ENCODE results near the gene SLX4IP. TPM values are rescaled to one million over a fixed set of nuclear protein-coding genes. Genes with fewer than 3 reads are reported as not detected.

Gene SLX4IP
- total RNA-seq, 4 donors from 2014 or later, result 4.8 to 7.2 (median 5.7) TPM

GRCh38 chr20:10419550-10420133 is 15.5 kb upstream of the SLX4IP start:
- Histone ChIP-seq H3K27ac (no peak overlapping the region), H3K27me3 (no peaks in the 10 kb centered on the region), H3K36me3 (peaks cover 4% of the 10 kb centered on the region), H3K4me1 (peaks cover 7% of the 10 kb centered on the region), H3K9me3 (no peaks in the 10 kb centered on the region), H3K4me3 (no peak overlapping the region)
- no peak for DNase-seq (ENCODE audit: low spot score in 2 of 2)
- TF ChIP-seq POLR2A (IDR thresholded peaks at IDR 0.05) (no peak), EP300 (IDR thresholded peaks at IDR 0.05) (no peak), CTCF (IDR thresholded peaks at IDR 0.05) (no peak), POLR2AphosphoS5 (IDR thresholded peaks at IDR 0.05) (no peak)
- WGBS, result 83% methylated on average over 5 of the region's 5 CpGs

GRCh38 chr20:10423735-10424134 is 11.4 kb upstream of the SLX4IP start:
- no peak overlapping the region for H3K4me3 ChIP-seq
- WGBS, result 87% methylated on average over 2 of the region's 2 CpGs
- H3K36me3 ChIP-seq, result peaks cover 4% of the 10 kb centered on the region
- H3K4me1 ChIP-seq, result no peaks in the 10 kb centered on the region
- no peaks in the 10 kb centered on the region for H3K27me3 ChIP-seq
- DNase-seq (ENCODE audit: low spot score in 2 of 2), result no peak
- H3K27ac ChIP-seq, result no peak overlapping the region
- no peaks in the 10 kb centered on the region for H3K9me3 ChIP-seq
- no peak for TF ChIP-seq EP300 (IDR thresholded peaks at IDR 0.05)
- no peak for TF ChIP-seq POLR2AphosphoS5 (IDR thresholded peaks at IDR 0.05)
- TF ChIP-seq POLR2A (IDR thresholded peaks at IDR 0.05), result no peak
- no peak for TF ChIP-seq CTCF (IDR thresholded peaks at IDR 0.05)

GRCh38 chr20:10427060-10427692 is 7.9 kb upstream of the SLX4IP start:
- Histone ChIP-seq H3K36me3 (no peaks in the 10 kb centered on the region), H3K27me3 (no peaks in the 10 kb centered on the region), H3K4me3 (no peak overlapping the region), H3K27ac (no peak overlapping the region), H3K9me3 (no peaks in the 10 kb centered on the region), H3K4me1 (peaks cover 18% of the 10 kb centered on the region)
- no peak for DNase-seq (ENCODE audit: low spot score in 2 of 2)
- TF ChIP-seq EP300 (IDR thresholded peaks at IDR 0.05) (no peak), CTCF (IDR thresholded peaks at IDR 0.05) (peak; percentile 23 to 66), POLR2AphosphoS5 (IDR thresholded peaks at IDR 0.05) (no peak), POLR2A (IDR thresholded peaks at IDR 0.05) (no peak)
- 31% methylated on average over 3 of the region's 3 CpGs for WGBS

DNA sequence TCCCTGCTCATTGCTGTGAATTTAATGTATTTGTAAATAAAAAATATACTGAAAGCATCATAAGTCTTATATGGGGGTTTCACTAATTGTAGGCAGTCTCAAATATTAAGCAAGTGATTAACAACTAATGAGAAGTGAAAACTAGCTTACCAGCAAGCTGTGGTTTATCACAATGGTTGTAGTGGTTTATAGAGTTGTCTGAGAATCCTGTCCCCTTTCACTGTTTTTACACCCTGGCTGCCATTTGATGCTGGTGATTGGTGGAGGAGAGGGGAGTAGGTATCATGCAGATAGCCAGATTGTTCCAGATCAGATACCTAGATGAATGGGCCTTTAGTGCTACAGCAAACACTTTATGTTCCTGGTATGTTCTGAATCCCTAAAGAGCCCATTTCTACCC is 7.1 kb upstream of the SLX4IP start:
- Histone ChIP-seq H3K4me1 (peaks cover 25% of the 10 kb centered on the region), H3K27me3 (no peaks in the 10 kb centered on the region), H3K27ac (no peak overlapping the region), H3K36me3 (no peaks in the 10 kb centered on the region), H3K4me3 (no peak overlapping the region), H3K9me3 (no peaks in the 10 kb centered on the region)
- TF ChIP-seq POLR2A (IDR thresholded peaks at IDR 0.05) (no peak), POLR2AphosphoS5 (IDR thresholded peaks at IDR 0.05) (no peak), CTCF (IDR thresholded peaks at IDR 0.05) (no peak), EP300 (IDR thresholded peaks at IDR 0.05) (no peak)
- DNase-seq (ENCODE audit: low spot score in 2 of 2), result no peak

DNA sequence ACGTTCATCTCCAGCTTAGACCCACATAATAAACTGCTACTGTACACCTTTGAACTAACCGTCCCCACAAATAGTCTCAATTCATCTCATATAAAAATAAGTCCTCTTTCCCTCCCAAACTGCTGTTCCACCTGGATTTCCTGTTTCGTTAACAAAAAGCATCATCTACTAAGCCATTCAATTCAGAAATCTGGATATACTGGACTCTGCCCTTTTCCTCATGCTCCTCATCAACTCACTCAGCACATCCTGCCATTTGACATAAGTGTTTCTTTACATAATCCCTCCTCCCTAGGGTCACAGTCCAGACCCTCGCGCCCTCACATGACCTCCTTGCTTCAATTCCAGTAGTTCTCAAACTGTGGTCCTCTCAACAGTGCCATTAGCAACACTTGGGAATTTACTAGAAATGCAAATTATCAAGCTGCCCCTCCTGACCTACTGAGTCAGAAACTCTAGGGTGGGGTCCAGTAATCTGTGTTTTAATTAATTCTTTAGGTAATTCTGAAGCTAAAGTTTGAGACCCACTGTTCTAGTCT is 5.6 kb upstream of the SLX4IP start:
- DNase-seq (ENCODE audit: low spot score in 2 of 2), result no peak
- no peaks in the 10 kb centered on the region for H3K36me3 ChIP-seq
- H3K4me1 ChIP-seq, result peaks cover 31% of the 10 kb centered on the region
- no peaks in the 10 kb centered on the region for H3K27me3 ChIP-seq
- H3K9me3 ChIP-seq, result no peaks in the 10 kb centered on the region
- H3K27ac ChIP-seq, result no peak overlapping the region
- H3K4me3 ChIP-seq, result no peak overlapping the region
- 92% methylated on average over 5 of the region's 5 CpGs for WGBS
- TF ChIP-seq CTCF (IDR thresholded peaks at IDR 0.05) (no peak), EP300 (IDR thresholded peaks at IDR 0.05) (no peak), POLR2AphosphoS5 (IDR thresholded peaks at IDR 0.05) (no peak), POLR2A (IDR thresholded peaks at IDR 0.05) (no peak)
